Omental fat pad (tissue), 4 donors: ENCODE data around the gene CHRNA9. TPM values are rescaled to one million over a fixed set of nuclear protein-coding genes. Genes with fewer than 3 reads are reported as not detected.

Experiments used
- ATAC-seq: fragments of 150-250 bp; one replicate; pipeline ENCODE4 v1.9.1; 2016; ENCODE audit warnings: mild to moderate bottlenecking, moderate library complexity; ENCODE audit not compliant: low FRiP score
- DNase-seq: peaks from one replicate; pipeline ENCODE4 v3.0.0-alpha.2; 2019; ENCODE audit warnings: low spot score
- CTCF ChIP-seq, 3 donors: fragments of 450-650 bp; IDR thresholded peaks; one replicate each; pipeline ENCODE4 v1.5.1; 2016 to 2017; ENCODE audit warnings: antibody characterized with exemption in 3 of 3, mild to moderate bottlenecking in 3 of 3, moderate library complexity in 2 of 3
- total RNA-seq, 4 donors: library from RNA; depleted of rRNA; stranded (reverse); fragments of >200 nt; gene quantifications; one replicate each; pipeline ENCODE4 v1.1.0, GENCODE V29; 2016

Gene CHRNA9
- total RNA-seq, 4 donors from 2014 or later: not detected

- DNase-seq (no peak), ATAC-seq (no peak)
- no peak for TF ChIP-seq CTCF (IDR thresholded peaks at IDR 0.05)
Measured at GRCh38 chr4:40330536-40330935, 4.6 kb upstream of the CHRNA9 start.

GRCh38 chr4:40331101-40331745 is 3.9 kb upstream of the CHRNA9 start:
- ATAC-seq: no peak
- DNase-seq: no peak
- TF ChIP-seq CTCF (IDR thresholded peaks at IDR 0.05): no peak

- DNase-seq (no peak), ATAC-seq (no peak)
- TF ChIP-seq CTCF (IDR thresholded peaks at IDR 0.05): no peak
Measured at GRCh38 chr4:40331961-40332360, 3.2 kb upstream of the CHRNA9 start.

GRCh38 chr4:40333921-40334352 is 1.2 kb upstream of the CHRNA9 start:
- TF ChIP-seq CTCF (IDR thresholded peaks at IDR 0.05): no peak
- peak; percentile 38 for ATAC-seq
- DNase-seq: no peak

- DNase-seq: no peak
- no peak for TF ChIP-seq CTCF (IDR thresholded peaks at IDR 0.05)
- no peak for ATAC-seq
Measured at GRCh38 chr4:40335525-40335894, 377 bp downstream of the CHRNA9 start.

- no peak for ATAC-seq
- DNase-seq: no peak
- TF ChIP-seq CTCF (IDR thresholded peaks at IDR 0.05): no peak
Measured at GRCh38 chr4:40337051-40337450, 1.9 kb downstream of the CHRNA9 start.

GRCh38 chr4:40337523-40337922 is 2.4 kb downstream of the CHRNA9 start:
- no peak for ATAC-seq

More at GRCh38 chr4:40337523-40337922, 2.4 kb downstream of the CHRNA9 start:
- TF ChIP-seq CTCF (IDR thresholded peaks at IDR 0.05): no peak
- no peak for DNase-seq
